Mesothelial cell of epicardium (in vitro differentiated cells): ENCODE data around the gene PHACTR3. TPM values are rescaled to one million over a fixed set of nuclear protein-coding genes. Genes with fewer than 3 reads are reported as not detected.

Experiments used
- DNase-seq, 2 experiments: peaks; one replicate each; pipeline ENCODE4 v3.0.0; 2021; ENCODE audit warnings: low spot score in 2 of 2; ENCODE audit not compliant: unreplicated experiment in 2 of 2
- H3K27ac Mint-ChIP-seq: 2 replicates; pipeline ENCODE4 v1.8.0; 2021; ENCODE audit warnings: mixed read lengths
- H3K27me3 Mint-ChIP-seq: 2 replicates; pipeline ENCODE4 v1.8.0; 2021; ENCODE audit warnings: low read depth, mixed read lengths
- H3K36me3 Mint-ChIP-seq: 2 replicates; pipeline ENCODE4 v1.8.0; 2021; ENCODE audit warnings: mixed read lengths
- H3K4me1 Mint-ChIP-seq: 2 replicates; pipeline ENCODE4 v1.8.0; 2021; ENCODE audit warnings: mixed read lengths
- H3K4me3 Mint-ChIP-seq: 2 replicates; pipeline ENCODE4 v1.8.0; 2021; ENCODE audit warnings: mild to moderate bottlenecking, moderate library complexity, mixed read lengths
- H3K9me3 Mint-ChIP-seq: 2 replicates; pipeline ENCODE4 v1.8.0; 2021; ENCODE audit warnings: mixed read lengths
- total RNA-seq: library from RNA; stranded (reverse); gene quantifications from 3 replicates; pipeline ENCODE4 v1.2.1, GENCODE V29; 2021
- TF ChIP-seq, protein P1 (sequence below): fragments of 200-600 bp; sonication (generic); IDR thresholded peaks from one replicate; pipeline ENCODE4 v1.5.0; 2021; ENCODE audit warnings: antibody characterized with exemption; ENCODE audit not compliant: unreplicated experiment

Gene PHACTR3
- total RNA-seq, 1 donor from 2014 or later: 0.16 TPM

DNA sequence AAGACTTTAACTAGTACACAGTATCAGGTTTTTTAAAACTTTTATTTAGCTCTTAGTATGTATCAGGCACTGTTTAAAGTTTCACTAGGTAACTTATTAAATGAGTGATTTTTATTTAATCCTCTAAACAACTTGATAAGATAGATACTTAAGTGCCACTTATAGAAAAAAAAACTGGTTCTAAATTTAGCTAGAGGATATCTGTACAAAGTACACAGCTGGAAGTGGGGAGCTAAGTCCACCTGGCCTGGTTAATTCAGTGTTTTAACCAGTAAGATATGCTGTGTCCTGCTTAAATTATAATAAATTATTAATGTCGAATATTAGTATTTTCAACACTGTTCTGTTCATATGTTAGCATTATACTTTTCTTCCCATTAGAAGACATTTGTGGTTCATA, 291.6 kb downstream of the PHACTR3 start:
- Mint-ChIP-seq H3K27me3 (peaks cover 27% of the 10 kb centered on the region), H3K36me3 (no peaks in the 10 kb centered on the region), H3K9me3 (no peaks in the 10 kb centered on the region), H3K4me1 (no peaks in the 10 kb centered on the region), H3K27ac (no peak overlapping the region), H3K4me3 (no peak overlapping the region)
- TF ChIP-seq, protein P1, sequence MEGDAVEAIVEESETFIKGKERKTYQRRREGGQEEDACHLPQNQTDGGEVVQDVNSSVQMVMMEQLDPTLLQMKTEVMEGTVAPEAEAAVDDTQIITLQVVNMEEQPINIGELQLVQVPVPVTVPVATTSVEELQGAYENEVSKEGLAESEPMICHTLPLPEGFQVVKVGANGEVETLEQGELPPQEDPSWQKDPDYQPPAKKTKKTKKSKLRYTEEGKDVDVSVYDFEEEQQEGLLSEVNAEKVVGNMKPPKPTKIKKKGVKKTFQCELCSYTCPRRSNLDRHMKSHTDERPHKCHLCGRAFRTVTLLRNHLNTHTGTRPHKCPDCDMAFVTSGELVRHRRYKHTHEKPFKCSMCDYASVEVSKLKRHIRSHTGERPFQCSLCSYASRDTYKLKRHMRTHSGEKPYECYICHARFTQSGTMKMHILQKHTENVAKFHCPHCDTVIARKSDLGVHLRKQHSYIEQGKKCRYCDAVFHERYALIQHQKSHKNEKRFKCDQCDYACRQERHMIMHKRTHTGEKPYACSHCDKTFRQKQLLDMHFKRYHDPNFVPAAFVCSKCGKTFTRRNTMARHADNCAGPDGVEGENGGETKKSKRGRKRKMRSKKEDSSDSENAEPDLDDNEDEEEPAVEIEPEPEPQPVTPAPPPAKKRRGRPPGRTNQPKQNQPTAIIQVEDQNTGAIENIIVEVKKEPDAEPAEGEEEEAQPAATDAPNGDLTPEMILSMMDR: no peak
- no peak for DNase-seq
